Retinal pigment epithelial cell (primary cell): ENCODE measurements around the gene PLD6.
"Not testable (repeated sequence)": the region's sequence is repeated elsewhere in the genome, so short reads cannot be mapped to it uniquely, and the experiment has no call there.

ENCODE experiments used
- DNase-seq: peaks from one replicate; pipeline ENCODE4 v3.0.0-alpha.2; 2010; ENCODE audit warnings: low read depth
- H3K4me3 ChIP-seq: 2 replicates; pipeline ENCODE4 v1.5.1; 2011; ENCODE audit warnings: mild to moderate bottlenecking, low read length, control low read depth, moderate library complexity
- CTCF ChIP-seq: conservative IDR thresholded peaks from 2 replicates; pipeline ENCODE4 v1.5.1; 2011; ENCODE audit warnings: low read depth, low read length, control low read depth, inconsistent platforms

Gene PLD6

GRCh38 chr17:17206124-17206912 lies at the start of gene PLD6:
Gene PLD6, minus strand, starts transcription at chr17:17206333. Its CDS starts 47 bp downstream, at chr17:17206286.
- H3K4me3 ChIP-seq = peak within 1 kb of the TSS; percentile 52
- DNase-seq = no peak
- TF ChIP-seq CTCF = no peak

GRCh38 chr17:17255689-17256088 lies 49.6 kb upstream of the PLD6 start:
- DNase-seq, H3K4me3 ChIP-seq: not testable (repeated sequence)

- no peak overlapping the region for H3K4me3 ChIP-seq
- no peak for DNase-seq
- TF ChIP-seq CTCF = no peak
Observed at GRCh38 chr17:17254036-17254435, 47.9 kb upstream of the PLD6 start.

- DNase-seq = no peak
- TF ChIP-seq CTCF = no peak
- no peak overlapping the region for H3K4me3 ChIP-seq
Observed at GRCh38 chr17:17253406-17253805, 47.3 kb upstream of the PLD6 start.

GRCh38 chr17:17252149-17252661 lies 46.1 kb upstream of the PLD6 start:
- no peak for DNase-seq
- no peak overlapping the region for H3K4me3 ChIP-seq
- no peak for TF ChIP-seq CTCF

GRCh38 chr17:17246879-17247278 lies 40.7 kb upstream of the PLD6 start:
- no peak overlapping the region for H3K4me3 ChIP-seq
- no peak for DNase-seq
- no peak for TF ChIP-seq CTCF

GRCh38 chr17:17243163-17243562 lies 37.0 kb upstream of the PLD6 start:
- no peak for DNase-seq
- no peak for TF ChIP-seq CTCF
- no peak overlapping the region for H3K4me3 ChIP-seq
